ENCODE results near the gene SESN3.

- TF ChIP-seq CTCF (IDR thresholded peaks at IDR 0.05) = no peak
- no peak for TF ChIP-seq POLR2AphosphoS5 (IDR thresholded peaks at IDR 0.05; ENCODE audit: low read depth, low read length)
Observed at GRCh38 chr11:95156916-95157541, 74.0 kb downstream of the SESN3 start.
